GM10248 (cell line): ENCODE data around the gene ARHGDIG.

Experiments used
- CTCF ChIA-PET: fragments of 300-600 bp; sonication (Branson Sonifier 250); formaldehyde crosslinking; extraction: SDS; loops from one replicate; lab custom pipeline; 2021; ENCODE audit warnings: antibody characterized with exemption; lab: Yijun Ruan, JAX
- POLR2A ChIA-PET: fragments of 350-650 bp; sonication (Branson Sonifier 250); formaldehyde crosslinking; extraction: SDS; loops from one replicate; lab custom pipeline; 2020; ENCODE audit warnings: antibody characterized with exemption; lab: Yijun Ruan, JAX
- DNase-seq: peaks from one replicate; pipeline ENCODE4 v3.0.0; 2012; ENCODE audit errors: extremely low spot score
- CTCF ChIP-seq: IDR thresholded peaks from 2 replicates; pipeline ENCODE4 v1.5.1; 2012; ENCODE audit warnings: mild to moderate bottlenecking, low read depth; ENCODE audit errors: extremely low read depth, missing control alignments, control extremely low read depth

Gene ARHGDIG

GRCh38 chr16:280552-280951 is at the start of gene ARHGDIG:
Gene ARHGDIG (plus strand): TSS chr16:280591. CDS start chr16:280681, 90 bp downstream.
- TF ChIP-seq CTCF, result no peak
- CTCF ChIA-PET, result interaction anchor here (2.2 kb wide), 1 partner anchor 183 kb away, joined by 5 read pairs; no protein-coding TSS in a partner anchor

GRCh38 chr16:230949-231348 is 49.4 kb upstream of the ARHGDIG start:
- DNase-seq, result no peak
- CTCF ChIA-PET, result no interaction called here
- TF ChIP-seq CTCF, result no peak
- POLR2A ChIA-PET, result no interaction called here

More at GRCh38 chr16:280552-280951, at the start of gene ARHGDIG:
- POLR2A ChIA-PET, result no interaction called here
- no peak for DNase-seq

GRCh38 chr16:234468-235305 is 45.7 kb upstream of the ARHGDIG start, which contains the start of gene FAM234A:
Gene FAM234A (plus strand): TSS chr16:234821. CDS start chr16:254414, 19,593 bp downstream.
- ChIA-PET POLR2A (interaction anchor here (1.2 to 1.6 kb wide), 2 partner anchors 16 to 34 kb away, joined by 4 to 7 read pairs; no protein-coding TSS in a partner anchor), CTCF (interaction anchor here (0.8 to 1.7 kb wide), 7 partner anchors 9 to 126 kb away, joined by 3 to 10 read pairs (median 5); no protein-coding TSS in a partner anchor)
- DNase-seq, result peak; percentile 96
- peak; percentile 30 for TF ChIP-seq CTCF

- TF ChIP-seq CTCF, result no peak
- DNase-seq, result no peak
- POLR2A ChIA-PET, result interaction anchor here (0.5 kb wide), 1 partner anchor 19 kb away, joined by 4 read pairs; no protein-coding TSS in a partner anchor
- CTCF ChIA-PET, result interaction anchor here (1.1 to 2.2 kb wide), 5 partner anchors 9 to 58 kb away, joined by 3 to 5 read pairs (median 4); partner anchors contain the start of gene LUC7L
Observed at GRCh38 chr16:239948-240277, 40.5 kb upstream of the ARHGDIG start.

- DNase-seq, result no peak
- no peak for TF ChIP-seq CTCF
- ChIA-PET CTCF (interaction anchor here (1.1 to 2.2 kb wide), 3 partner anchors 9 to 13 kb away, joined by 3 to 5 read pairs (median 4); partner anchors contain the start of gene LUC7L), POLR2A (interaction anchor here (0.6 kb wide), 1 partner anchor 22 kb away, joined by 5 read pairs; no protein-coding TSS in a partner anchor)
Observed at GRCh38 chr16:240559-240958, 39.8 kb upstream of the ARHGDIG start.

GRCh38 chr16:242281-242680 is 38.1 kb upstream of the ARHGDIG start:
- no peak for DNase-seq
- CTCF ChIA-PET, result interaction anchor here (1.2 kb wide), 2 partner anchors 10 to 124 kb away, joined by 3 read pairs; no protein-coding TSS in a partner anchor
- TF ChIP-seq CTCF, result no peak
- POLR2A ChIA-PET, result no interaction called here
